Right lobe of liver (tissue), 4 donors: ENCODE measurements around the gene NUP85.

Experiments
- POLR2A ChIP-seq: fragments of 450-650 bp; IDR thresholded peaks from one replicate; pipeline ENCODE4 v1.6.1; 2017; ENCODE audit warnings: antibody characterized with exemption, mild to moderate bottlenecking
- TF ChIP-seq, protein P1 (sequence below), 4 donors: fragments of 200-600 bp in 3 of 4; fragments of 450-650 bp in 1 of 4; IDR thresholded peaks; one replicate each; pipeline versions ENCODE4 v1.5.1 to v1.8.0; 2016 to 2022; ENCODE audit warnings: antibody characterized with exemption in 4 of 4, mild to moderate bottlenecking in 2 of 4
- donor health status: DM: no; HTN: no; CAD: no.
- donor health status: DM: no; HTN: no; CAD: no.
- donor health status: DM: no; HTN: yes; CAD: no.

DNA sequence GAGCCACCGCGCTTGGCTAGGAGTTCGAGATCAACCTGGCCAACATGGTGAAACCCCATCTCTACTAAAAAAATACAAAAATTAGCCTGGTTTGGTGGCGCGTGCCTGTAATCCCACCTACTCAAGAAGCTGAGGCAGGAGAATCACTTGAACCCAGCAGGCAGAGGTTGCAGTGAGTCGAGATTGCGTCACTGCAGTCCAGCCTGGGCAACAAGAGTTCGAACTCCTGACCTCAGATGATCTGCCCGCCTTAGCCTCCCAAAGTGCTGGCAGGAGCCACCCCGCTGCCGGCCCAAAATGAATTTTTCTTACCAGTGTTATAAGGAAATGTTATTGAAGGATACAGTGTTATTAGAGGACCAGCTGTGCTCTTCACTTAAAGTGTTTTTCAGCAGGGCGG lies 2.3 kb downstream of the NUP85 start:
- TF ChIP-seq POLR2A: no peak
- TF ChIP-seq, protein P1, sequence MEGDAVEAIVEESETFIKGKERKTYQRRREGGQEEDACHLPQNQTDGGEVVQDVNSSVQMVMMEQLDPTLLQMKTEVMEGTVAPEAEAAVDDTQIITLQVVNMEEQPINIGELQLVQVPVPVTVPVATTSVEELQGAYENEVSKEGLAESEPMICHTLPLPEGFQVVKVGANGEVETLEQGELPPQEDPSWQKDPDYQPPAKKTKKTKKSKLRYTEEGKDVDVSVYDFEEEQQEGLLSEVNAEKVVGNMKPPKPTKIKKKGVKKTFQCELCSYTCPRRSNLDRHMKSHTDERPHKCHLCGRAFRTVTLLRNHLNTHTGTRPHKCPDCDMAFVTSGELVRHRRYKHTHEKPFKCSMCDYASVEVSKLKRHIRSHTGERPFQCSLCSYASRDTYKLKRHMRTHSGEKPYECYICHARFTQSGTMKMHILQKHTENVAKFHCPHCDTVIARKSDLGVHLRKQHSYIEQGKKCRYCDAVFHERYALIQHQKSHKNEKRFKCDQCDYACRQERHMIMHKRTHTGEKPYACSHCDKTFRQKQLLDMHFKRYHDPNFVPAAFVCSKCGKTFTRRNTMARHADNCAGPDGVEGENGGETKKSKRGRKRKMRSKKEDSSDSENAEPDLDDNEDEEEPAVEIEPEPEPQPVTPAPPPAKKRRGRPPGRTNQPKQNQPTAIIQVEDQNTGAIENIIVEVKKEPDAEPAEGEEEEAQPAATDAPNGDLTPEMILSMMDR (IDR thresholded peaks at IDR 0.05): no peak
